Heart left ventricle (tissue), 13 donors: Measurements from ENCODE around the gene GRAMD4.

Experiments used
- CTCF ChIP-seq, 12 donors: fragments of 200-600 bp; sonication (generic) in 4 of 12; IDR thresholded peaks; one replicate each; pipeline versions ENCODE4 v1.5.0 to v1.8.0; 2018 to 2022; ENCODE audit warnings: antibody characterized with exemption in 12 of 12, mild to moderate bottlenecking in 5 of 12
- POLR2A ChIP-seq, 2 donors: fragments of 450-650 bp; IDR thresholded peaks; one replicate each; pipeline ENCODE4 v1.6.1; 2017; ENCODE audit warnings: antibody characterized with exemption in 2 of 2, mild to moderate bottlenecking in 2 of 2, moderate library complexity in 2 of 2
- donor health status: ischemic (EF 13 %, LVEDD 7.1; RV severe dilation, severe dysfunction).
- donor health status: DM: no; HTN: yes; CAD: no.
- donor health status: DM: no; HTN: no; CAD: no.
- donor health status: ischemic (EF 25% LVEDD 6.9; RV normal size, moderate dysfunction).
- donor health status: ischemic (EF 25% LVEDD 5.7; RV mildly dilated, moderate dysfunction).
- donor health status: ischemic (EF 35%, LVEDD 5.7; RV mildly dilated, moderate dysfunction).
- donor health status: nonischemic (EF 11% LVEDD 7.7; RV severe dilation, severe dysfunction).
- donor health status: DM: yes; HTN: yes; CAD: no.
- donor health status: PGD.
- donor health status: ischemic (EF 29% LVEDD 5.4; RV normal size, mild dysfunction).
- donor health status: nonischemic (EF 23%, LVEDD 6.1; RV moderate dilation, normal function).

GRCh38 chr22:46691571-46691970, 71.4 kb downstream of the GRAMD4 start:
- TF ChIP-seq CTCF (IDR thresholded peaks at IDR 0.05), result no peak
- TF ChIP-seq POLR2A (IDR thresholded peaks at IDR 0.05), result no peak
